ENCODE measurements around the gene ERICH3.

DNA sequence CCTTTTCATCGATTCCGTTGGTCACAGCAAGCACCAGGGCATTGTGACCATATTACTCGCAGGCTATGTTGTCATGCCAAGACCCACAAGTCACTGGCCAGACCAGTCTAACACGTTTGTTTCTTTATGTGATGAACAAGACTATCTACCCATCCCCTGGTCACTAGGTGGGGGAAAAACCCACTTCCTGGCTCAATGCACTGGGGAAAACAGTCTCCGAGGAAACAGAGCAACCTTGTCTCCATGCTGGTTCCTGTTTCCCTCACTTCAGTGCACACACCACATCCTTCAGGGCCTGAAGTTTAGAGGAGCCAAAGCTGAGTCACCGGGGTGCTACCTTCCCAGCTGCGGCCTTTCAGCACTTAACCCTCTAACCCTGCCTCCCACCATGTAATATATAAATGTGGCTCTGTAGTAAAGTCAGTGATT is 20.9 kb downstream of the ERICH3 start:
- TF ChIP-seq, protein P1, sequence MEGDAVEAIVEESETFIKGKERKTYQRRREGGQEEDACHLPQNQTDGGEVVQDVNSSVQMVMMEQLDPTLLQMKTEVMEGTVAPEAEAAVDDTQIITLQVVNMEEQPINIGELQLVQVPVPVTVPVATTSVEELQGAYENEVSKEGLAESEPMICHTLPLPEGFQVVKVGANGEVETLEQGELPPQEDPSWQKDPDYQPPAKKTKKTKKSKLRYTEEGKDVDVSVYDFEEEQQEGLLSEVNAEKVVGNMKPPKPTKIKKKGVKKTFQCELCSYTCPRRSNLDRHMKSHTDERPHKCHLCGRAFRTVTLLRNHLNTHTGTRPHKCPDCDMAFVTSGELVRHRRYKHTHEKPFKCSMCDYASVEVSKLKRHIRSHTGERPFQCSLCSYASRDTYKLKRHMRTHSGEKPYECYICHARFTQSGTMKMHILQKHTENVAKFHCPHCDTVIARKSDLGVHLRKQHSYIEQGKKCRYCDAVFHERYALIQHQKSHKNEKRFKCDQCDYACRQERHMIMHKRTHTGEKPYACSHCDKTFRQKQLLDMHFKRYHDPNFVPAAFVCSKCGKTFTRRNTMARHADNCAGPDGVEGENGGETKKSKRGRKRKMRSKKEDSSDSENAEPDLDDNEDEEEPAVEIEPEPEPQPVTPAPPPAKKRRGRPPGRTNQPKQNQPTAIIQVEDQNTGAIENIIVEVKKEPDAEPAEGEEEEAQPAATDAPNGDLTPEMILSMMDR (IDR thresholded peaks at IDR 0.05; ENCODE audit: insufficient read depth, low read length, poor library complexity, severe bottlenecking), result no peak
- no peak for TF ChIP-seq EZH2phosphoT487 (conservative IDR thresholded peaks at IDR 0.05; ENCODE audit: low read length)

Measured in SU-DHL-6 (cell line).